KOPT-K1 (cell line): ENCODE data around the gene VPS45.
"Not testable (repeated sequence)": the region's sequence is repeated elsewhere in the genome, so short reads cannot be mapped to it uniquely, and the experiment has no call there.

Experiments used
- H3K27ac ChIP-seq: fragments of 200-600 bp; sonication (generic); 2 replicates; pipeline ENCODE4 v1.5.1; 2016; ENCODE audit warnings: antibody characterized with exemption, mild to moderate bottlenecking, low read depth, low read length; ENCODE audit not compliant: poor library complexity, severe bottlenecking
- H3K36me3 ChIP-seq: fragments of 200-600 bp; sonication (generic); 2 replicates; pipeline ENCODE4 v1.5.1; 2017; ENCODE audit warnings: antibody characterized with exemption, mild to moderate bottlenecking, low read length, moderate library complexity; ENCODE audit not compliant: insufficient read depth
- H3K9me3 ChIP-seq: fragments of 200-600 bp; sonication (generic); 2 replicates; pipeline ENCODE4 v1.5.1; 2017; ENCODE audit warnings: antibody characterized with exemption, low read length, mild to moderate bottlenecking; ENCODE audit not compliant: insufficient read depth, poor library complexity, severe bottlenecking

VPS45 gene

DNA sequence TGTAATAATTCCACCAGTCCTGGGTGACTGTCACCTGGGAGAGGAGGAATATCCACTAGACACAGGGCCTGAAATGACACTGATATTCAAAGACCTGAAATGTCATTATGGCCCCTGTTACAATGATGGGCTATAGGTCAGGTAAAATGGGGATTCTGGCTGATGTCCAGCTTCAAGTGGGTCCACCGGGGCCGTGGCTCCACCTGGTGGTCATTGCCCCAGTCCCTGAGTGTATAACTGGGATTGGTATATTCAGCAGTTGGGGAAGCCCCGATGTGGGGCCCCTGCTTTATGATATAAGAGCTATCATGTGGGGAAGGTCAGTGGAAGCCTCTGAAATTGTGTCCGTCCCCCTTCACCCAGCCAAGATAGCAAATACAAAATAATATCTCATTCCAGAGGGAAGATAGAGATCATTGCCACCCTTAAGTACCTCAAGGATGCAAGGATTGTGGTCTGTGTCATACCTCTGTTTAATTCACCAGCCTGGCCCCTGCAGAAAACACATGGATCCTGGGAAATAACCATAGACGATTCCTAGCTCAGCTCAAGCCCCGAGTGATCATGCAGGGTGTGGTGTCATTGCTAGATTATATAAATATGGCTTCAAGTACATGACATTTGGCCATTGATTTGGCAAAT is 101.5 kb downstream of the VPS45 start:
- H3K36me3 ChIP-seq, result no peaks in the 10 kb centered on the region

DNA sequence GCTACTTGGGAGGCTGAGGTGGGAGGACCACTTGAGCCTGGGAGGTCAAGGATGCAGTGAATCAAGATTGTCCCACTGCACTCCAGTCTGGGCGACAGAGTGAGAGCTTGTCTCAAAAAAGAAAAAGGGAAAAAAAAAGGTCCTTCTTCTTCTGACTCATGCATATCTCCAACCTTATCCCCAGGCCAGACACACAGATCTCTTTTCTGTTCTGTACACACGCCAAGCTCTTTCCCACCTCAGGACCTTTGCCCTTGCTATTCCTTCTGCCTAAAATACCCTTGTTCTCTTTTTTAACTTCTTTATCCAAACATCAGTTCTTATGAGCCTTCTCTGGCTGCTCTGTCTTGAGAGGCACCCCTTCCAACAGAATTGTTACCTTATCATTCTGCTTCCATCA is 104.2 kb downstream of the VPS45 start:
- Histone ChIP-seq H3K27ac (no peak overlapping the region), H3K36me3 (no peaks in the 10 kb centered on the region), H3K9me3 (no peaks in the 10 kb centered on the region)

More for the DNA sequence above, 101.5 kb downstream of the VPS45 start:
- Histone ChIP-seq H3K27ac (no peak overlapping the region), H3K9me3 (no peaks in the 10 kb centered on the region)

DNA sequence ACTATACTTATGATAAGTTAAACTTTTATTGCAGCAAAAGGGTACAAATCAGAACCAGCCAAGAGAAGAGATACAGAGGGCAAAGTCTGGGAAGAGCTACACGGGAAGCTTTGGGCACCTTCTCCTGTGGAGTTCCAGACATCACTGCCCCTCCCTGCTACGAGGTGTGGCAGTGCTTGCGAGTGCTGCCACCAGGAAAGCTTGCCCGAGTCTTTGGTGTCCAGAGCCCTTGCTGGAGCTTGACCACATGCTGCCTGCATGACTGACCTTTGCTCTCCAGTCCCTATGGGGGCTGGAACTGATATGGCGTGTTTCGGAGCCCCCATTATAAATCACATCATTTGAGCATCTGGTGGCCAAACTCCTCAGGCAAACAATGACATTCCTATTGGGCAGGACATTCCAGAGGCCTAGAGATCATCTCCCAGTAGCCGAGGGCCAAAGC is 105.6 kb downstream of the VPS45 start:
- H3K36me3 ChIP-seq, result no peaks in the 10 kb centered on the region
- H3K9me3 ChIP-seq, result no peaks in the 10 kb centered on the region
- no peak overlapping the region for H3K27ac ChIP-seq

DNA sequence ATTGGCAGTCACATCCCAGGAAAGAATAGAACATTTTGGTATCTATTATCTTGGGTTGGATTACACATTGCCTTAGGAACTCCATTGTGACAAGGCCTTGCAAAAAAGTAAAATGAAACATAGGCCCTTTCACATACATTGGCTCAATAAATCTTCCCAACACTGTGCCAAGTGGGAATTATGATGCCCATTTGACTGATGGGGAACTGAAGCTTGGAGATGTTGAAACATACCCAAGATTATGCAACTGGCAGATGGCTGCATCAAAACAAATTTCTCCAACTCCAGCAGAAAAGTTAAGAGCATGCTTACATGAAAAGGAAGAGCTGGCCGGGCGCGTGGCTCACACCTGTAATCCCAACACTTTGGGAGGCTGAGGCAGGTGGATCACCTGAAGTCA is 109.0 kb downstream of the VPS45 start:
- Histone ChIP-seq H3K27ac (no peak overlapping the region), H3K9me3 (no peaks in the 10 kb centered on the region), H3K36me3 (no peaks in the 10 kb centered on the region)

DNA sequence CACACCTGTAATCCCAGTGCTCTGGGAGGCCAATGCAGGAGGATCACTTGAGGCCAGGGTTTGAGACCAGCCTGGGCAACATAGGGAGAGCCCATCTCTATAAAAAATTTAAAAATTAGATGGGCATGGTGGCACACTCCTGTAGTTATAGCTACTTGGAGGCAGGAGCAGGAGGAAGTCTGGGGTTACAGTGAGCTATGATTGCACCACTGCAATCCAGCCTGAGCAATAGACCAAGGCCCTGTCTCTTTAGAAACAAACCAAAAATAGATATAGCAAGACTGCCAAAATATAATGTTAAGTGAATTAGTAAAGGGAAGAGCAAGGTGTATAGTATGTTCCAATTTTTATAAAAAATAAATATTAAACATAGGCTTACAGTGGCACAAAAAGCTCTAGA is 111.0 kb downstream of the VPS45 start:
- Histone ChIP-seq H3K27ac (no peak overlapping the region), H3K9me3 (no peaks in the 10 kb centered on the region), H3K36me3 (no peaks in the 10 kb centered on the region)

DNA sequence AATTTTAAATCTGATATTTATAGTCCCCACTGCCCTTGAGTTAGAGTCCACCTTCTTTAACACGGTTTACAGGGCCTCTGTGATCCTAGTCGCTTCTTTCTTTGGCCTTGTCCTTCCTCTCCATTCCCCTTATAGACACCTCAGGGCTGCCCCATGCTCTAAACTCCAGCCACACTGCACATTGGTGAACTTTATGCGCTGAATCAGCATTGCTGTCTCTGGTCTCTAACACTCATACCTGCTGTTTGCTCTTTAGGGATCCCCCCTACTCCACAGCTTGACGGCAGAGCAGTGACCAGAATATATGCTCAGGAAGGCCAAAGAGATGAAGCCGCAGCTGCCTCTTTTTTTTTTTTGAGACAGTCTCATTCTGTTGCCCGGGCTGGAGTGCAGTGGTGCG is 112.3 kb downstream of the VPS45 start:
- Histone ChIP-seq H3K36me3 (no peaks in the 10 kb centered on the region), H3K27ac (no peak overlapping the region), H3K9me3 (no peaks in the 10 kb centered on the region)

DNA sequence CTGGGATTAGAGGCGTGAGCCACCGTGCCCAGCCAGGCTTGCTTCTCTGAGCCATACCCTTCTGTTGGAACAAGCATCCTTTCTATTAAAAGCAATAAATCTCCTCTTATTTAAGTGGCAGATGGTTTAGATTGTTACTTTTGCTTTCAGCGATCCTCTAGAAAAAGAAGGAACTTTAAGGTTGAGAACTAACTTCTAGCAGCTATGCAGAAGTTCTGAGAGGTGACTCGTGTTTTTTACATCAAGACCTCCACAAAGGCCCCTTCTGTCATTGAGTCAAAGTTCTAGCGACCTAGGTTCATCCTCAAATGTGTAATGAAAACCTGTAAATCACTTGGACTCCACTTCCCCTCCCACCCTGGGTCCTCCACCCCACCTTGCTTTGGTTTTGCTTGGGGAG is 112.9 kb downstream of the VPS45 start:
- no peaks in the 10 kb centered on the region for H3K36me3 ChIP-seq
- H3K9me3 ChIP-seq, result no peaks in the 10 kb centered on the region
- H3K27ac ChIP-seq, result no peak overlapping the region

DNA sequence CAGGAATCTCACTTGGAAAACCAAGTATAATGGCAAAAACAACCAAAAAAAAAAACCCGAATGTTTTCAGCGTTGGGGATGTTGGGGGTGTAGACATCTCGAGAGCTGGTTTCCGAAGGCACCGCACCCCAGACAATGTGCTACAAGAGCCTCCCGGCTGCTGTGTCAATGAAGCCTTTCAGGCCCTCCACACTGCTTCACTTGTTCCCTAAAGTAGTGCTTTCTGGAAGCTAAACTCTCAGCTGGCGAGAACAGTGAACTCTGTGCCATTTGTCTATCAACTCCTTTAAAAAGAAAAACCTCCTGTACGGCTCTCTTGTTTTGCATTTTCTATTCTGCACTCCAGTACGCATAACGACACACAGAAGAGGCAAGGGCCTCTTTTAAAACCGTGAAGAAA is 114.7 kb downstream of the VPS45 start:
- Histone ChIP-seq H3K9me3 (no peaks in the 10 kb centered on the region), H3K36me3 (no peaks in the 10 kb centered on the region), H3K27ac (no peak overlapping the region)

DNA sequence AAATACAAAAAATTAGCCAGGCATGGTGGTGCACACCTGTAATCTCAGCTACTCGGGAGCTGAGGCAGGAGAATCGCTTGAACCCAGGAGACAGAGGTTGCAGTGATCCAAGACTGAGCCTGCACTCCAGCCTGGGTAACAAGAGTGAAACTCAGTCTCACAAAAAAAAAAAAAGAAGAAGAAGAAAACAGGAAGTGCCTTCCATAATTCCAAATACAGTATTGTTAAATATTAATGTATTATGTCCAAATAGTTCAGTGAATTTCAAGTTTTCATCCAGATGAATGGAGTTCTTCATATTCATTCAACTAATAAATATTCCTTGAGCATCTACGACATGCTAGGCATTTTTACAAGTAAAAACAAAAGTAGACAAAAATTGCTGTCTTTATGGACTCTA is 115.5 kb downstream of the VPS45 start:
- H3K9me3 ChIP-seq, result no peaks in the 10 kb centered on the region
- no peak overlapping the region for H3K27ac ChIP-seq
- H3K36me3 ChIP-seq, result no peaks in the 10 kb centered on the region

DNA sequence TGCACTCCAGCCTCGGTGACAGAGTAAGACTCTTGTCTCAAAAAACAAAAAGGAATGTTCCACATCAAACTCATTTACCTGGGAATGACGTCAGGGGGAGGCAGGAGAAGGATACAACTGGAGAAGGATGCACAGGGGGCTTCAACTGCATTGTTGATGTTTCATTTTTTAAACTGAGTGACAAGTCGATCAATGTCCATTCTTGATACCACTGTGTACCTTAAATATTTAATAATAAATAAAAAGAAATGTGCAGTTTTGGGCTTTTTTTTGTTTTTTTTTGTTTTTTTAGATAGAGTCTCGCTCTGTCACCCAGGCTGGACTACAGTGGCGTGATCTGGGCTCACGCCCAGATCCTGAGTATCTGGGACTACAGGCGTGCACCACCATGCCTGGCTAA is 117.9 kb downstream of the VPS45 start:
- Histone ChIP-seq H3K27ac (no peak overlapping the region), H3K36me3 (no peaks in the 10 kb centered on the region), H3K9me3 (no peaks in the 10 kb centered on the region)

DNA sequence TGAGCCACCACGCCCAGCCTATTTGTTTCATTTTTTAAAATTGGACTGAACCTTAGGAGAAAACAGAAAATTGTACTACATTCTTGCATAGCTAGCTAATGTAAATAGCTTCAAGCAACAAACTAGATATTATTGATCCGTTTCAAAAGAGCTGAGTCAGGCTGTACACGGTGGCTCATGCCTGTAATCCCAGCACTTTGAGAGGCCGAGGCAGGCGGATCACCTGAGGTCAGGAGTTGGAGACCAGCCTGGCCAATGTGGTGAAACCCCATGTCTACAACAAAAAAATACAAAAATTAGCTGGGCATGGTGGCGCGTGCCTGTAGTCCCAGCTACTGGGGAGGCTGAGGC is 118.8 kb downstream of the VPS45 start:
- not testable (repeated sequence) for H3K27ac ChIP-seq, H3K9me3 ChIP-seq, H3K36me3 ChIP-seq

DNA sequence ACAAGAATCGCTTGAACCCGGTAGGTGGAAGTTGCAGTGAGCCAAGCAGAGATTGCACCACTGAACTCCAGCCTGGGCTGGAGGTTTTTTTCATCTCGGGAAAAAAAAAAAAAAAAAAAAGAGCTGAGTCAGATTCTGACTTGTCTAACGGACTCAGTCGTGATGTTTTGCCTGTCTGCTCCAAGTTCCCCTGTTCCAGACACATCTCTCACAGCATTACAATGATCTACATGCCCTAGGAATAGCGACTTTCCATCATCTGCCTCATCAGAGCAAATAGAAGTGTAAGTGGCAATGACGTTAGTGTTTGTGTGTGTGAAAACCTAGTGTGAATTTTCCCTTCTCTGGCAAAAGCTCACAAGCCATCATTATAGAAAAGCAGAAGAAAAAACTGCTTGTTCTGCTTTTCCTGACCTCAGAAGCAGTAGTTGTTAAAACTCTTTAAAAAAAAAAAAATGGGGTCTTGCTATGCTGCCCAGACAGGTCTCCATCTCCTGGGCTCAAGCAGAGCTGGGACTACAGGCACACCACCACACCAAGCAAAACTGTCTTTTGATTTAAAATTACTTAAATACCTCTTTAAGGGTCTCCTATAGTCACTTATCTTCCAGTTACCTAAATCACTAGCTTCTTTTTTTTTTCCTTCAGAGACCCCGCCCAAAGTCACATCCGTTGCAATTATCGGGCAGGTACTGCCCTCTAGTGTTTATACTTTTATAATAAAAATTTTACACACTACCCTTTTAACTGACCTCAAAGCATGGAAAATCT is 119.4 kb downstream of the VPS45 start:
- Histone ChIP-seq H3K9me3 (no peaks in the 10 kb centered on the region), H3K27ac (no peak overlapping the region), H3K36me3 (no peaks in the 10 kb centered on the region)

DNA sequence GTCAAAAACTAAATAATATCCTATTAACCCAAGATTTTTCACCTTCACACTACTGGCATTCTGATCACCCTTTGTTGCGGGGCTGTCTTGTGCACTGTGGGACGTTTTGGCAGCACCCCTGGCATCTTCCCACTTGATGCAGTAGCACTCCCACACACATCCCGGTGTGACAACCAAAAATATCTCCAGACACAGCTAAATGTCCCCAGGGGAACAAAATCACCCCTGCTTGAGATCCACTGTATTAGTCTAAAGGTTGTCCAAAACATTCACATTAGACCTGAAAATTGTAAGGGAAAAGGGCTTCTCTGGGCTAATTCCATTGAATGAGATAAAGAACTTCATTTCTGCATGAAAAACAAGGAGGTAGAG is 120.0 kb downstream of the VPS45 start:
- Histone ChIP-seq H3K27ac (no peak overlapping the region), H3K9me3 (no peaks in the 10 kb centered on the region), H3K36me3 (no peaks in the 10 kb centered on the region)

DNA sequence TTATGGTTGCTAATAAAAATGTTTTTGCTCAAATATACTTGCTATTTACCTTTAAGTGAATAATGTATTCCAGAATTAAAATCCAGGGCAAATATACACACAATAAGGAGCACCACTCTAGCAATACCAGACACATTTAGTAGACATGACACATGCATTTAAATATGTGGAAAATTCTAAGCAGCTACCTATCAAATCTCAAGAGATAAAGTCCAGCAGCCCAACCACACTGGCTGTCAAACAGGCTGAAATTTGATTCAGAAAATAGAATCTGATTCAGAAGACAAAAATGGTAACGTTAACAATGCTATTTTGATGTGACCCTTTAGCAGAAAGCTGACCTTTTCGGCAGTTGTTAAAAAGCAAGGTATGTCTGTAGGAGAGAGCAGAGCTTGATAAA is 124.4 kb downstream of the VPS45 start:
- Histone ChIP-seq H3K36me3 (no peaks in the 10 kb centered on the region), H3K27ac (no peak overlapping the region), H3K9me3 (no peaks in the 10 kb centered on the region)

DNA sequence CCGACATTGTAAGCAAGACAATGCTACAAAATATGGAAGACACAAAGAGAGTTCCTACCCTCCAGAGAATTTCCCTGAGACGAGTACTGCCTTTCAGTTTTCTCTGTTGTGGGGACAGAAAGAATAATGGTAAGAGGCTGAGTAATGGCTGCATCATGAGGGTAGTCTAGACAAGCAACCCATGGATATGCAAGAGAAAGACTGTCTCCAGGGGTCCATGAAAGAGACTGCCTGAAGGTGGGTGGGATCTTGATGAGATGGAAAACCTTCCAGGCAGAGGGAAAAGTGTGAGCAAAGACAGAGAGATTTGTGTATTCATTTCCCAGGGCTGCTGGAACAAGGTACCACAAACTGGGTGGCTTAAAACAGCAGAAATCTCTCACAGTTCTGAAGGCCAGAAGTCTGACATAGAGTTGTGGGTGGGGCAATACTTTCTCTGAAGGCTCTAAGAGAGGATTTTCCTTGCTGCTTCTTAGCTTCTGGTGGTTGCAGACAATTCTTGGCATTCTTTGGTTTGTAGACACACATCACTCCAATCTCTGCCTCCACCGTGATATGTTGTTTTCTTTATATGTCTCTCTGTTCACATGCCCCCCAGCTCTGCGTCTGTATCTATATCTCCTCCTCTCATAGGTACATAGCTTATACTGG is 126.9 kb downstream of the VPS45 start:
- Histone ChIP-seq H3K27ac (no peak overlapping the region), H3K36me3 (no peaks in the 10 kb centered on the region), H3K9me3 (no peaks in the 10 kb centered on the region)
